HG03378 (cell line): ENCODE measurements around the gene JMJD6.
"Not testable (repeated sequence)": the region's sequence is repeated elsewhere in the genome, so short reads cannot be mapped to it uniquely, and the experiment has no call there.

Experiments
- ATAC-seq: cut with Tn5 transposase; IDR thresholded peaks from one replicate; pipeline ENCODE4 v1.9.1; 2021; ENCODE audit warnings: mild to moderate bottlenecking, moderate library complexity; ENCODE audit not compliant: unreplicated experiment

JMJD6 gene

GRCh38 chr17:76726231-76726775 lies at the start of gene JMJD6:
TSS of gene JMJD6 (minus strand) at chr17:76726606. CDS start at chr17:76726475, 131 bp downstream.
- peak; percentile 49 for ATAC-seq

DNA sequence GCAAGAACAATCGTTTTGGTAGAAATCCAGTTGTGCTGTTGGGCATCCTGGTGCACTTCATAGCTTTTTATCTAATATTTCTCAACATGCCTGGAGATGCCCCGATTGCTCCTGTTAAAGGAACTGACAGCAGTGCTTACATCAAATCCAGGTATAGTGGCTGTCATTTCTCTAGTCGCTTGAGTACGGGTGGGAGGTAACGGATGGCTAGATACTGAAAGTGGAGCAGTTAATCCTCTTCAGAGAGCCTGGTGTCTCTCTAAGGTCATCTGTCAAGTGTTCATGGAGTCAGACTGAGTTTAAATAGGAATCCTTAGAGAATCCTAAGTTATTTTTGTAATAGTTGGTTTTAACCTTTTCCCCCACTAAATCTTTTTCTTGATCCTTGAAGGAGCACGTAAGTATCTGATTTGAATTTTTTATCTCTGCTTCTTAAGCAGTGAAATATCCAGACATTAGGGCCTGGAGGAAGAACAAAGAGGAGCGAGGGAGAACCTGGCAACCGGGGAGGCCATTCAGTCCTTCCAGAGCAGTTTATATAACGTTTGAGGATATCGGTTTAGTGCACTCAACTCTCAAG lies 48.7 kb upstream of the JMJD6 start:
- ATAC-seq, result no peak

- ATAC-seq, result no peak
These were observed 46.6 kb upstream of the JMJD6 start for GRCh38 chr17:76772842-76773525.

DNA sequence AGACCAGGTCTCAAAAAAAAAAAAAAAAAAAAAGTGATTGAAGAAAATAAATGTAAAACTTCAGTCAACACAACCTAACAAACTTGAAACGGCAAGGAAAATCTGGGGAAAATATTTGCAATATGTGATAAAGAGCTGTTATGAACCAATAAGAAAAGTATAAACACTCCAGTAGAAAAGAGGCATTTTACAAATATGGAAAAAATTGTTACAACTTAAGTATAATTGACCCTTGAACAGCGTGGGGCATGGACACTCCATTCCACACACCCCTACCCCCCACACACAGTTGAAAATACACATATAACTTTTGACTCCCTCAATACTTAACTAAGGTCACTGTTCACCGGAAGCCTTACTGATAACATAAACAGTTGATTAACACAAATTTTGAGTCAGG lies 32.2 kb upstream of the JMJD6 start:
- no peak for ATAC-seq

- ATAC-seq, result no peak
These were observed 30.9 kb upstream of the JMJD6 start for GRCh38 chr17:76757256-76757655.

DNA sequence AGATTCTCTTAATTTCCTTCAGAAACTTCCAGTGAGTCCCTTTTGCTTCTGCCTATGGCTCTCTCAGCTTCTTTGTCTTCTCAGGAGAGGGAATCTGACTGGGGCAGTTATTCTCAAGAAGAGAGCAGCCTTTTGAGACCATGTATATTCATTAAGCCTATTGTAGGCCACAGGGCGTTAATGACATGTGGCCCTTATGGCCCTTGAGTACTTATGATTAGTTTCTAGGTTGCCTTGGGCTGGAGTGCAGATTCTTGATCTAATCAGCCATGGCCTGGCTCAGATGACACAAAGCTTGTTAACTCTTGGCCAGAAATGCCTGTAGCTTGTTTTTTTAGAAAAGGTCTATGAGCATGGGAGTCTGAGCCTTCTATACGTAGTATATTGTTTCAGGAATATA lies 28.9 kb upstream of the JMJD6 start:
- no peak for ATAC-seq

DNA sequence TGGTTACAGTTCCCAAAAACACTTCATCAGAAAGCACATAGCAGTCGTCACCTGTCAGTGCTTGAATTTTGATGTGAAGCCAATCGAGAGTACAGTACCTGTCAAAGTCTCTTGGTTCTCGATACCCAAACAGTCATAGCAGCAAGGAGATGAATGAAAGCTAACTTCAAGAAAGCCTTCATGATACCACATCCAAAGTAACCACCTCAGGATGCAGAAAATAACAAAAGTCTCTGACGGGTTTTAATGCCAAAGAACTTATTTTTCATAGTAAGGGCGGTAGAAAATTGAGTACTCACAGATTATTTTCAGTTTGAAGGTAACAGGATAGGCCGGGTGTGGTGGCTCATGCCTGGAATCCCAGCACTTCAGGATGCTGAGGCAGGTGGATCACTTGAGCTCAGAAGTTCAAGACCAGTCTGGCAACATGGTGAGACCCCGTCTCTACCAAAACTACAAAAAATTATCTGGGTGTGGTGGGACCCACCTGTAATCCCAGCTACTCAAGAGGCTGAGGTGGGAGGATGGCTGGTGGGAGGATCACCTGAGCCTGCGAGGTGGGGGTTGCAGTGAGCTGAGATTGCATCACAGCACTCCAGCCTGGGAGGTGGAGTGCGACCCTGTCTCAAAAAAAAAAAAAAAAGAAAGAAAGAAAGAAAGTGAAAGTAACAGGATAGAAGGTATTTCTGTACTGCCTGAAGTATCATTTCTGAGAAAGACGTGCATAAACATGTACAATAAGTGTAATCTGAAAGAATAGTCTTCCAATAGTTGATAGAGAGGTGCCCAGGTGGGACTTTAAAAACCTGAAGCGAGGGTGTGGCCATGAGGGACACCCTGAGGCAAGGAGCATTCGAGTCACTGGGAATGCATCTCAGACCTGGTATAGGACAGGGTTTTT lies 26.9 kb upstream of the JMJD6 start:
- no peak for ATAC-seq

GRCh38 chr17:76752006-76752405 lies 25.6 kb upstream of the JMJD6 start:
- ATAC-seq, result no peak

- ATAC-seq, result no peak
These were observed 25.1 kb upstream of the JMJD6 start for GRCh38 chr17:76751416-76751993.

- no peak for ATAC-seq
These were observed 22.3 kb upstream of the JMJD6 start for GRCh38 chr17:76748657-76749056.

GRCh38 chr17:76747716-76748363 lies 21.4 kb upstream of the JMJD6 start:
- ATAC-seq, result no peak

GRCh38 chr17:76745785-76746184 lies 19.4 kb upstream of the JMJD6 start:
- not testable (repeated sequence) for ATAC-seq

- ATAC-seq, result no peak
These were observed 18.3 kb upstream of the JMJD6 start for GRCh38 chr17:76744747-76745146.

DNA sequence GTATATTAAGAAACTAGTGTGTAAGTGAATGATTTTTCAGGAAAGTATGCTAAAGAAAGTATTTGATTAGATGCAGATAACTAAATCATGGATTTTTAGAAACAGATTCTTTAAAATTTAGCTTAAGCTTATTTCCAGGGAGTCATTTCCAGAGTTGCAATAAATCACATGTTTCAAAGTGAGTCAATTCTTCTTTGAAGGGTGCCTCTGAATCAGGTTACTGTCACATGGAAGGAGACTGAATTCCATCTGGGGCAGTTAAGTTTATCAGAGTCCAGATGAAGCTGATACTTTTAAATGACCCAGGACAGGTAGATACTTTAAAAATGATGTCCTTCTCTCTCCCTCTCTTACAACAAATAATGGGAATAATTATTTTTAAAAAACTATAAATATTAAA lies 16.6 kb upstream of the JMJD6 start:
- no peak for ATAC-seq

- no peak for ATAC-seq
These were observed 14.1 kb upstream of the JMJD6 start for GRCh38 chr17:76740329-76741118.

DNA sequence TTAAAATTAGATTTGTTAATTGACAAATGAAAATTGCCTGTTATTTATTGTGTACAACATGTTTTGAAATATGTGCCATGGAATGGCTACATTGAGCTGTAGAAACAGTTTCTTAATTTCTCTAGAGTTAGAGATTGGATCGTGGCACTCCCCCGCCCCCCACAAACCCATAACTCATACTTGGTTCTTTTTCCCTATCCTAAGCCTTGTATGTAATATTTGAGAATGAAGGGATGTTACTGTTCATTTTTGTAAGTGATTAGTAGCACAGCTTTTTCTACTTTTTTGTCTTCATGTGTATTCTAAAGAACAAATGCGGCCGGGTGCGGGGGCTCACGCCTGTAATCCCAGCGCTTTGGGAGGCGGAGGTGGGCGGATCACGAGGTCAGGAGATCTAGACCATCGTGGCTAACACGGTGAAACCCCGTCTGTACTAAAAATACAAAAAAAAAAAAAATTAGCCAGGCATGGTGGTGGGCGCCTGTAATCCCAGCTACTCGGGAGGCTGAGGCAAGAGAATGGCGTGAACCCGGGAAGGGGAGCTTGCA lies 13.2 kb upstream of the JMJD6 start:
- not testable (repeated sequence) for ATAC-seq

- ATAC-seq, result no peak
These were observed 12.1 kb upstream of the JMJD6 start for GRCh38 chr17:76738468-76738850.

DNA sequence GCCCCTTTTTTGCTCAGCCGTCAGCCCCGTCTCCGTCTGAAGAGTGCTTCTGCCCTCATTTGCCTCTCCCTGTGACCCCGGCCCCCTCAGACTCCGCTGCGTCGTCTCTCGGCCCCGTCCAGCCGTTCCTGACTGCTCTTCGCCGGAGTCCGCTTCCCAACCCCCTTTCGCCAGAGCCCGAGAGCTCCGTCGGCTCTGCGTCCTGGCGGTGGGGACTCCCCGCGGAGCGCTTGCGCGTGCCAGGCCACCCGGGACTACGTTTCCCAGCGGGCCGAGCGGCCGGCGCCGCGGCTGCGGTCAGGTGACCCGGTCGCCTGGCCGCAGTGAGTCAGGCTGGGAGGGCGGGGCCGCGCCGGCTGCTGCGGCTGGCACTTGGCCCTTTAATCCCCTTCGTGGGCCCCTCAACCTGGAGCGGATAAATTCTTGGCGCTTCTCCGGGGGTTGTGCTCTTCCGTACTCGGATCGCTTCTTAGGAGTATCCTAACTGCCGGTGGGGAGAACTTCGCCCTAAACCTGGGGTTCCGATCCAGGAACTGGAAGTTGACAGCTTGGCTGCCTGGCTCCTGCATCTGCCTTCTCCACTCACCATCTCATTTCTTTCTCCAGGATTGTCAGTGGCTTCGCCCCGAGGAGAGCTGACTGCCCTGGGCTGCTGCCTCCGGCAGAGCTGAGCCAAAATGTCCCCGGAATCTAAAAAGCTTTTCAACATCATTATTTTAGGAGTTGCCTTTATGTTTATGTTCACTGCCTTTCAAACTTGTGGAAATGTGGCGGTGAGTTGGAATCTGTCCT lies 11.5 kb upstream of the JMJD6 start, which contains the start of gene MFSD11:
MFSD11 (plus strand) TSS at position 444 of the 792 bp plus-strand sequence; CDS start at position 678, 234 bp downstream.
- ATAC-seq, result peak; percentile 33
